Panc1 (cell line): ENCODE measurements around the gene PLGRKT. TPM values are rescaled to one million over a fixed set of nuclear protein-coding genes. Genes with fewer than 3 reads are reported as not detected.
"Not testable (repeated sequence)": the region's sequence is repeated elsewhere in the genome, so short reads cannot be mapped to it uniquely, and the experiment has no call there.

Experiments used
- ATAC-seq: fragments of 200-7000 bp; cut with Tn5 transposase; 2 replicates; pipeline ENCODE4 v1.9.1; 2020; ENCODE audit warnings: mild to moderate bottlenecking, moderate library complexity
- BruUV-seq: library from RNA; stranded (reverse); fragments of 400-500 nt; replicated peaks from 2 replicates; lab custom pipeline; 2021; lab: Mats Ljungman, UMichigan
- CTCF ChIA-PET: fragments of 300-600 bp; sonication (Branson Sonifier 250); formaldehyde crosslinking; loops from one replicate; lab custom pipeline; 2022; ENCODE audit warnings: antibody characterized with exemption; lab: Charles Lee
- POLR2A ChIA-PET: fragments of 300-600 bp; sonication (Branson Sonifier 250); formaldehyde crosslinking; loops from one replicate; lab custom pipeline; 2022; ENCODE audit warnings: antibody characterized with exemption; lab: Charles Lee
- DNase-seq: peaks from one replicate; pipeline ENCODE4 v3.0.0-alpha.2; 2010; ENCODE audit warnings: low read depth, low spot score
- H3K27ac ChIP-seq: 2 replicates; pipeline ENCODE4 v1.5.1; 2011; ENCODE audit warnings: mild to moderate bottlenecking, low read length, inconsistent platforms
- H3K27me3 ChIP-seq: fragments of 200-500 bp; sonication (Bioruptor generic); 2 replicates; pipeline ENCODE4 v1.6.0; 2014; ENCODE audit warnings: low read length, inconsistent platforms; ENCODE audit not compliant: control insufficient read depth, insufficient read depth
- H3K36me3 ChIP-seq: fragments of 200-500 bp; sonication (Bioruptor generic); 2 replicates; pipeline ENCODE4 v1.5.1; 2014; ENCODE audit warnings: inconsistent platforms, mild to moderate bottlenecking, low read length, moderate library complexity; ENCODE audit not compliant: control insufficient read depth, insufficient read depth
- H3K4me1 ChIP-seq: 2 replicates; pipeline ENCODE4 v1.5.1; 2011; ENCODE audit warnings: inconsistent platforms, mild to moderate bottlenecking, low read length, moderate library complexity; ENCODE audit not compliant: control insufficient read depth, insufficient read depth
- H3K4me3 ChIP-seq, 2 experiments: 2 replicates each; pipeline ENCODE4 v1.5.1; 2011 to 2012; ENCODE audit warnings: low read depth in 2 of 2, low read length in 2 of 2, mild to moderate bottlenecking in 2 of 2, inconsistent platforms in 1 of 2, moderate library complexity in 1 of 2
- H3K9me3 ChIP-seq: fragments of 200-500 bp; sonication (Bioruptor generic); 2 replicates; pipeline ENCODE4 v1.5.1; 2014; ENCODE audit warnings: low read depth, mild to moderate bottlenecking, inconsistent platforms, low read length, moderate library complexity; ENCODE audit not compliant: control insufficient read depth, insufficient read depth
- CTCF ChIP-seq: fragments of 450-650 bp; IDR thresholded peaks from 2 replicates; pipeline ENCODE4 v1.5.1; 2017; ENCODE audit warnings: mild to moderate bottlenecking
- POLR2AphosphoS5 ChIP-seq: IDR thresholded peaks from 2 replicates; pipeline ENCODE4 v1.6.1; 2012; ENCODE audit warnings: mild to moderate bottlenecking, low read depth, low read length, moderate library complexity
- REST ChIP-seq, 2 experiments: IDR thresholded peaks; 2 replicates each; pipeline ENCODE4 v1.6.1; 2011 to 2012; ENCODE audit warnings: low read depth in 2 of 2, control low read depth in 1 of 2, low read length in 1 of 2, mild to moderate bottlenecking in 1 of 2, moderate library complexity in 1 of 2; ENCODE audit not compliant: insufficient read depth in 1 of 2
- SIN3A ChIP-seq: IDR thresholded peaks from 2 replicates; pipeline ENCODE4 v1.6.1; 2012; ENCODE audit warnings: low read depth, mild to moderate bottlenecking, low read length, moderate library complexity, borderline replicate concordance; ENCODE audit not compliant: insufficient read depth
- TCF7L2 ChIP-seq: IDR thresholded peaks from 2 replicates; pipeline ENCODE4 v1.6.1; 2011; ENCODE audit warnings: mild to moderate bottlenecking, low read depth, low read length, inconsistent platforms
- in situ Hi-C: cut with HindIII; loops from 2 replicates; pipeline ENCODE4 v1.10.0; 2016; ENCODE audit warnings: low sequenced_read_pairs, low pct_unique_long_range_greater_than_20kb
- intact Hi-C: fragments of 100-400 bp; cut with micrococcal nuclease; formaldehyde crosslinking; loops from one replicate; pipeline ENCODE4 v1.10.0; 2022; ENCODE audit not compliant: unreplicated experiment
- total RNA-seq: library from RNA; stranded (reverse); gene quantifications from one replicate; pipeline ENCODE4 v1.2.1, GENCODE V29; 2021; ENCODE audit not compliant: unreplicated experiment

Gene PLGRKT
- total RNA-seq, 1 experiment from 2014 or later, result 9.3 TPM

GRCh38 chr9:5436441-5436840, 1.3 kb downstream of the PLGRKT start:
- no peak overlapping the region for H3K4me3 ChIP-seq
- H3K4me1 ChIP-seq, result no peaks in the 10 kb centered on the region
- H3K9me3 ChIP-seq, result no peaks in the 10 kb centered on the region
- no peak for TF ChIP-seq POLR2AphosphoS5
- TF ChIP-seq CTCF, result no peak
- no peak for TF ChIP-seq SIN3A
- no peak for TF ChIP-seq REST (IDR thresholded peaks at IDR 0.05; ENCODE audit: insufficient read depth in 1 of 2, low read depth in 2 of 2, low read length in 1 of 2)
- TF ChIP-seq TCF7L2, result no peak
- BruUV-seq, result no TSS peak
- intact Hi-C loops (no loop called here), in situ Hi-C loops (no loop called here)
- ATAC-seq, result no peak
- no peaks in the 10 kb centered on the region; the same call in 1 of the 2 replicates for H3K36me3 ChIP-seq
- POLR2A ChIA-PET, result no interaction called here
- CTCF ChIA-PET, result no interaction called here
- DNase-seq, result no peak
- no peak overlapping the region for H3K27ac ChIP-seq
- H3K27me3 ChIP-seq, result no peaks in the 10 kb centered on the region

GRCh38 chr9:5435912-5436311, 1.8 kb downstream of the PLGRKT start:
- ATAC-seq (no peak), DNase-seq (no peak)
- H3K4me3 ChIP-seq, result no peak overlapping the region
- no peaks in the 10 kb centered on the region for H3K4me1 ChIP-seq
- intact Hi-C loops, result no loop called here
- ChIA-PET POLR2A (no interaction called here), CTCF (no interaction called here)
- no peaks in the 10 kb centered on the region for H3K27me3 ChIP-seq
- H3K9me3 ChIP-seq, result no peaks in the 10 kb centered on the region
- no TSS peak for BruUV-seq
- H3K36me3 ChIP-seq, result no peaks in the 10 kb centered on the region; the same call in 1 of the 2 replicates
- in situ Hi-C loops, result no loop called here
- no peak overlapping the region for H3K27ac ChIP-seq
- TF ChIP-seq POLR2AphosphoS5, result no peak
- no peak for TF ChIP-seq CTCF
- no peak for TF ChIP-seq REST (IDR thresholded peaks at IDR 0.05; ENCODE audit: insufficient read depth in 1 of 2, low read depth in 2 of 2, low read length in 1 of 2)
- no peak for TF ChIP-seq TCF7L2
- no peak for TF ChIP-seq SIN3A

GRCh38 chr9:5433841-5434810, 3.6 kb downstream of the PLGRKT start:
- H3K9me3 ChIP-seq, H3K27me3 ChIP-seq, DNase-seq, H3K4me1 ChIP-seq, H3K4me3 ChIP-seq, in situ Hi-C loops, BruUV-seq, intact Hi-C loops, POLR2A ChIA-PET, ATAC-seq, H3K36me3 ChIP-seq, H3K27ac ChIP-seq, CTCF ChIA-PET: not testable (repeated sequence)
